ENCODE measurements around the gene AHCTF1. TPM values are rescaled to one million over a fixed set of nuclear protein-coding genes. Genes with fewer than 3 reads are reported as not detected.

The AHCTF1 gene
- total and polyA plus RNA-seq, 9 of the 15 experiments (the other 6 are each of a cell fraction or from before 2014, with no cell fraction given), result 9.4 to 102 (median 47.6) TPM

GRCh38 chr1:246803373-246803772, 128.4 kb downstream of the AHCTF1 start:
- intact Hi-C loops (cut with micrococcal nuclease), result no loop called here
- FAIRE-seq, result no peak

GRCh38 chr1:246801241-246802020, 130.3 kb downstream of the AHCTF1 start:
- ChIA-PET POLR2A (interaction anchor here (0.6 to 0.7 kb wide), 2 partner anchors 249 to 302 kb away, joined by 3 read pairs; partner anchors contain the start of gene ZNF669), CTCF (ENCODE audit: low intra/inter-chr PET ratio) (no interaction called here)
- Histone ChIP-seq H2AFZ (ENCODE audit: low read depth, low read length) (no peak overlapping the region), H4K20me1 (replicated peaks; ENCODE audit: control insufficient read depth, insufficient read depth, low read length) (no peaks in the 10 kb centered on the region), H3K9me1 (ENCODE audit: control insufficient read depth, insufficient read depth, low read length) (no peaks in the 10 kb centered on the region), H3K9ac (ENCODE audit: insufficient read depth in 1 of 2, low read depth in 2 of 2, low read length in 2 of 2) (no peak overlapping the region), H3K27me3 (ENCODE audit: control insufficient read depth in 2 of 2, insufficient read depth in 2 of 2, low read length in 2 of 2) (peaks cover 33 to 60% of the 10 kb centered on the region in 2 experiments; a peak in 4 of 5 replicates), H3K4me3 (no peak overlapping the region), H3K79me2 (ENCODE audit: control insufficient read depth, insufficient read depth, low read length) (no peaks in the 10 kb centered on the region), H3K36me3 (ENCODE audit: control insufficient read depth, insufficient read depth, low read length) (no peaks in the 10 kb centered on the region), H3K4me2 (ENCODE audit: insufficient read depth, low read length) (no peak overlapping the region), H3K9me3 (replicated peaks; ENCODE audit: control insufficient read depth, insufficient read depth, low read depth, low read length) (no peaks in the 10 kb centered on the region), H3K27ac (ENCODE audit: extremely low read depth, low read depth, low read length) (no peak overlapping the region), H3K4me1 (replicated peaks in 1 of 2; ENCODE audit: control insufficient read depth in 2 of 2, insufficient read depth in 2 of 2, low read length in 2 of 2) (peaks cover 0 to 7% of the 10 kb centered on the region in 2 experiments; a peak in 2 of 5 replicates)
- no peak for ATAC-seq
- 5% methylated on average over 11 of the region's 11 CpGs for WGBS (ENCODE audit: insufficient coverage, low coverage, missing lambda C conversion rate)
- DNase-seq (ENCODE audit: extremely low read depth in 1 of 4, low spot score in 3 of 4), result no peak
- intact Hi-C loops (cut with micrococcal nuclease) (no loop called here), in situ Hi-C loops (cut with MboI) (no loop called here)
- FAIRE-seq, result peak; percentile 65
- no TSS peak for BruUV-seq (replicated peaks)
- TF ChIP-seq ZNF778 (CRISPR knock-in tag; IDR thresholded peaks at IDR 0.05) (no peak), DPF2 (IDR thresholded peaks at IDR 0.05) (no peak), MCM3 (IDR thresholded peaks at IDR 0.05) (no peak), POLR2AphosphoS2 (IDR thresholded peaks at IDR 0.05; ENCODE audit: low read length) (no peak), POLR2A (conservative IDR thresholded peaks at IDR 0.05) (no peak), CEBPZ (IDR thresholded peaks at IDR 0.05; ENCODE audit: borderline replicate concordance, low read depth, low read length) (no peak), ZNF518B (CRISPR knock-in tag; IDR thresholded peaks at IDR 0.05) (no peak), ZNF695 (CRISPR knock-in tag; IDR thresholded peaks at IDR 0.05) (no peak)

More at GRCh38 chr1:246803373-246803772, 128.4 kb downstream of the AHCTF1 start:
- H3K27ac ChIP-seq (ENCODE audit: extremely low read depth, low read depth, low read length), result no peak overlapping the region
- no peaks in the 10 kb centered on the region for H3K9me3 ChIP-seq (replicated peaks; ENCODE audit: control insufficient read depth, insufficient read depth, low read depth, low read length)
- no peak for ATAC-seq
- H4K20me1 ChIP-seq (replicated peaks; ENCODE audit: control insufficient read depth, insufficient read depth, low read length), result no peaks in the 10 kb centered on the region
- TF ChIP-seq BACH1 (tag; IDR thresholded peaks at IDR 0.05) (no peak), ZFP1 (CRISPR knock-in tag; IDR thresholded peaks at IDR 0.05) (0 out of 2 replicates have a peak, but pooled peaks have one; percentile 37)
- no peaks in the 10 kb centered on the region for H3K9me1 ChIP-seq (ENCODE audit: control insufficient read depth, insufficient read depth, low read length)
- no TSS peak for BruUV-seq (replicated peaks)
- no peaks in the 10 kb centered on the region for H3K36me3 ChIP-seq (ENCODE audit: control insufficient read depth, insufficient read depth, low read length)
- no peaks in the 10 kb centered on the region for H3K79me2 ChIP-seq (ENCODE audit: control insufficient read depth, insufficient read depth, low read length)
- CTCF ChIA-PET (ENCODE audit: low intra/inter-chr PET ratio), result no interaction called here
- no peak overlapping the region for H2AFZ ChIP-seq (ENCODE audit: low read depth, low read length)
- H3K9ac ChIP-seq (ENCODE audit: insufficient read depth in 1 of 2, low read depth in 2 of 2, low read length in 2 of 2), result no peak overlapping the region
- H3K4me3 ChIP-seq, result no peak overlapping the region
- no peak for DNase-seq (ENCODE audit: extremely low read depth in 1 of 4, low spot score in 3 of 4)
- no peak overlapping the region for H3K4me2 ChIP-seq (ENCODE audit: insufficient read depth, low read length)
- H3K27me3 ChIP-seq (ENCODE audit: control insufficient read depth in 2 of 2, insufficient read depth in 2 of 2, low read length in 2 of 2), result peaks cover 43 to 56% of the 10 kb centered on the region in 2 experiments
- peaks cover 0 to 7% of the 10 kb centered on the region in 2 experiments; a peak in 1 of 5 replicates for H3K4me1 ChIP-seq (replicated peaks in 1 of 2; ENCODE audit: control insufficient read depth in 2 of 2, insufficient read depth in 2 of 2, low read length in 2 of 2)
- WGBS (ENCODE audit: insufficient coverage, low coverage, missing lambda C conversion rate), result 23% methylated on average over 6 of the region's 6 CpGs
- POLR2A ChIA-PET, result interaction anchor here (0.6 to 0.7 kb wide), 2 partner anchors 11 to 41 kb away, joined by 3 read pairs; no protein-coding TSS in a partner anchor
- in situ Hi-C loops (cut with MboI), result no loop called here

All from K562 (cell line).